Measurements from ENCODE around the gene ATP2C2.
"Not testable (repeated sequence)": the region's sequence is repeated elsewhere in the genome, so short reads cannot be mapped to it uniquely, and the experiment has no call there.

The ATP2C2 gene

DNA sequence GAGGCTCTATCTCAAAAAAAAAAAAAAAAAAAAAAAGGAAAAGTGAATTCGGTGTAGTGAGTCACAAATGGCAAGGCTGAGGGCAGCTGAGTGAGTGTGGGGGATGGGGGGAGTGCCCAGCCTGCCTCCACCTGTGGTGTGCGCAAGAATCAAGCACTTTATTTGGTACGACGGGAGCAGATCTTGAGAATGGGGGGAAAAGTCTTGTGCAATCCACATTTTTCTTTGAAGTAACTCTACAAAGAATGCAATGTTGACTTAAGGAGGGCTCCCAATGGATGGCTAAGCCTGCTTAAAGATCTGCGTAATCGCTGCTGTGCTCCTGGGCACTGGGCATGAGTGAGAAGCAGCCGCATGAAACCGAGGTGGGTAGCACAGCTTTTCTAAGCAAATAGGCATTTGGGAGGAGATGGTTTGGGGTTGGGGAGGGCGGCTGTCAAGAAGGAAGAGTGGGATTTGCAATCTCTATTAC, 28.2 kb downstream of the ATP2C2 start:
- no peak for DNase-seq (ENCODE audit: low read depth in 2 of 2)

DNA sequence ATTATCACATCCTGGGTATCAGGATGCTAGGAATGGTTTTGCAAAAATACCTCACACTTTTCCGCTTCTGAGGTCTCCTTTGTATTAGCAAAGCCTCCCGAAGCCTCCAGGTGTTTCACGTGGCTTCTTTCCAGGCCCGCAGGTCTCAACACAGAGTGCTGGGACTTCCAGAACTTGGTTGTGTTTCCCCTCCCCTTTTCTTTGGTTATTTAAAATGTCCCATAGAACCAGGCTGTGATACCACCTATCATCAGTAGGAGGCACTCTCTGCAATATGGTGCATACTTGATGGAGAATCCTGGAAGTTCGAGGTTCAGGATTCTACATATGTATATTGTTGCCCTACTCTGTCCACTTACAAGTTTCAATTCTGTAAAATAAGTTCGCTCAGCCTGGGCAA, 28.8 kb downstream of the ATP2C2 start:
- DNase-seq (ENCODE audit: low read depth in 2 of 2) = no peak

DNA sequence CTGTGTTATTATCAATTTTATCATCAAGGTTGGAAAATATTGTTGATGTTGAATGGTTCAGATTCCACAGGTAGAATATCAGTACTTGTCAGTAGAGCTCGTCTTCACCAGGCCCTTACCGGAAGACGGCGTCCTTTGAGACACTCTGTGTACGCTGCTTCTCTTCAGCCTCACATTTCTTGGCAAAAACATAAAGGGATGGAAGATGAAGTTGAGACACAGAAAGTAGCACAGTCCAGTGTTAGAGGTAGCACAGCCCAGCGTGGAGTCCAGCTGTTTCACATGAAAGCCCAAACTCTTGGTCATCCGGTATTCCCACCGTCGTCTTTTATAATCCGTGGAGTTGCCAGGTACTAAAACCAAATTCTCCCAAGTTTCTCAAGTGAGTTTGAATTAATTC, 30.4 kb downstream of the ATP2C2 start:
- no peak for DNase-seq (ENCODE audit: low read depth in 2 of 2)

DNA sequence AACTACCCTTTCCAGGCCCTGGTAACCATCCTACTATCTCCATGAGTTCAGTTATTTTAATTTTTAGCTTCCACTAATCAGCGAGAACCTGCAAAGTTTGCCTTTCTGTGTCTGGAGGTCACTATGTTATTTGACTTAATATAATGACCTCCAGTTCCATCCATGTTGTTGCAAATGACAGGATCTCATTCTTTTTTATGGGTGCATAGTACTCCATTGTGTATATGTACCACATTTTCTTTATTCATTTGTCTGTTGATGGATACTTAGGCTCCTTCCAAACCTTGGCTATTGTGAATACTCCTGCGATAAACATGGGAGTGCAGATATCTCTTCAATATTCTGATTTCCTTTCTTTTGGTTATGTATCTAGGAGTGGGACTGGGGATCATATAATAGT, 31.6 kb downstream of the ATP2C2 start:
- not testable (repeated sequence) for DNase-seq (ENCODE audit: low read depth in 2 of 2)

DNA sequence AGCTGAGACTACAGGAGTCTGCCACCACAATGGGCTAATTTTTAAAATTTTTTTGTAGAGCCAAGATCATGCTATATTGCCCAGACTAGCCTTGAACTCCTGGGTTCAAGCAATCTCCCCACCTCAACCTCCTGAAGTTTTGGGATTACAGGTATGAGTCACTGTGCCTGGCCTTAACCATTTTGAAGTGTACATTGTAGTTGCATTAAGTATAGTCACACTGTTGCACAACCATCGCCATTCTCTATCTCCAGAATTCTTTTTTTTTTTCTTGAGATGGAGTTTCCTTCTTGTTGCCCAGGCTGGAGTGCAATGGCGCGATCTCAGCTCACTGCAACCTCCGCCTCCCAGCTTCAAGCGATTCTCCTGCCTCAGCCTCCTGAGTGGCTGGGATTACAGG, 35.1 kb downstream of the ATP2C2 start:
- DNase-seq (ENCODE audit: low read depth in 2 of 2) = not testable (repeated sequence)

DNA sequence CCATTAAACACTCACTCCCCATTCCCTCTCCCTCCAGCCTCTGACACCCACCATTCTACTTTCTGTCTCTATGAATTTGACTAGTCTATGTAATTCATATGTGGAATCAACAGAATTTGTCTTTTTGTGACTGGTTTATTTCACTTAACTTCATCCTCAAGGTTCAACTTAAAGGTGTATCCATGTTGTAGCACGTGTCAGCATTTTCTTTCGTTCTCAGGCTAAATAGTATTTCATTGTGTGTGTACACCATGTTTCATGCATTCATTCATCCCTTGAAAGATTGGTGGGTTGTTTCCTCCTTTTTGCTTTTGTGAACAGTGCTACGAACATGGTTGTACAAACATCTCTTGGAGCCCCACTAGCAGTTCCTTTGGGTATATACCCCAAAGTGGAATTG, 36.0 kb downstream of the ATP2C2 start:
- DNase-seq (ENCODE audit: low read depth in 2 of 2) = no peak

DNA sequence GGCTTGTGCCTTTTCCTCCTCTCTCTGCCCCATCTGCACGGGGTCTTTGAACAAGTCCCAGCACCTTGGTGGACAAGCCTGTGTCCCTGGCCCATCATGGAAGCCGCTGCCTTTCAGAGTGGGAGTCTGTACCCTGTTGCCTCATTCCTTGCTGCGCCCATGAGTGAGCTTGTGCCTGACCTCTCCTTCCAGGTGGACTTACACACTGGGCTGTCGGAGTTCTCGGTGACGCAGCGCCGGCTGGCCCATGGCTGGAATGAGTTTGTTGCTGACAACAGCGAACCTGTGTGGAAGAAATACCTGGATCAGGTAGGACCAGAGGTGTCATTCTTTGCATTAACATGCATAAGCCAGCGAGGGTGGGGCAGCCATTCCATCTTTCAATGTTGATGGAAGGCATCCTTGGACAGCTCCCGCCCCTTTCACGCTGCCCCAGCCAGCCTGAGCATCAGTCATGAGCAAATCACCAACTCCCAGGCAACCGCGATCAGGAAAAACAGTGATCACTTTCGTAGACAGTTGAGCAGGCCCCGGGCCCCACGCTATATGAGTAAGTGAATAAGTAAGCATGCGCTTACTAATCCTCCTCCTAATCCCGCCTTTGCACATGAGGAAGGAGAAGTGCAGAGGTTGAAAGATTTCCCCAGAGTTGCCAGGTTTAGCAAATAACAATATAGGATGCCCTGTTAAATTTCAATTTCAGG, 36.8 kb downstream of the ATP2C2 start:
- no peak for DNase-seq (ENCODE audit: low read depth in 2 of 2)

DNA sequence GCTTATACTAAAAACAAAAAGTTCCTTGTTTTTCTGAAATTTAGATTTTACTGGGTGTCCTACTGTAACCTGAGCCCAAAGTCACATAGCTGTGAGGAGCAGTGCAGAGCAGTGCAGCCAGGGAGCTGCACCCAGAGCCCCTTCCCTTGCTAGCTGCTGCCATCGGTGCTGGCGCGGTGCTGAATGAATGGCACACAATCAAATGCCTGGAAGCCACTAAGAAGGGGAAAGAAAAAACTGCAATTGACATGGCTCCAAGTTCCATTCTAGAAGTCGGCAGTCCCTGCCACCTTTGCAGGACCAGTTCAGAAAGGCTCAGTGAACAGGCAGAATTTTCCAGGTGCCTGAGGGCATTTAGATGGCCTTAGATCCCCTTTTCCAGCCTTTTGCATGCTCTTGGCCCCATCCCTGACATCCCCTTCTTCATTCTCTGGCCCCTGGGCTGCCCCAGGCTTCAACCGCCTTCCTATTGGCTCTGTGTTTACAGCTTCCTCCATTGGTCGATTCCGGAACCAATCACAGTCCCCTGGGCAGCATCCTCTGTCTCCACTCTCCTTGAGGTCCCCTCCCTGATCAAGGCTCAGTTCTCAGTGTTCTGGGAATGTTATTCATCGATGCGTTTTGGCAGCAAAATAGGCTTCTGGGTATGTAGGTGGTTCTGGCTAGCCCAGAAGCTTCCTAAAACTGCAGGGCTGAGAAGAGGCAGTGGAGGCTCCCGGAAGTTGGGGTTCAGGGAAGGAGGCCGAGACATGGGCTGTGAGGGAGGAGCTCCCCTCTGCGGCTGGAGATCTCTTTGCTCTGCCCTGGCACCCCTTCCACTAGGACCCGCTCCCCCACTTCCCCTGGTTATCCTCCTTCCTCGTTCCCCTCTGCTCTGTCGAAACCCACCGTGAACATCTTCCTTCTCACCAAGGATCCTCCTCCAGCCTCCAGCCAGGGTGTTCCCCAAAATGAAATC, 37.9 kb downstream of the ATP2C2 start:
- no peak for DNase-seq (ENCODE audit: low read depth in 2 of 2)

DNA sequence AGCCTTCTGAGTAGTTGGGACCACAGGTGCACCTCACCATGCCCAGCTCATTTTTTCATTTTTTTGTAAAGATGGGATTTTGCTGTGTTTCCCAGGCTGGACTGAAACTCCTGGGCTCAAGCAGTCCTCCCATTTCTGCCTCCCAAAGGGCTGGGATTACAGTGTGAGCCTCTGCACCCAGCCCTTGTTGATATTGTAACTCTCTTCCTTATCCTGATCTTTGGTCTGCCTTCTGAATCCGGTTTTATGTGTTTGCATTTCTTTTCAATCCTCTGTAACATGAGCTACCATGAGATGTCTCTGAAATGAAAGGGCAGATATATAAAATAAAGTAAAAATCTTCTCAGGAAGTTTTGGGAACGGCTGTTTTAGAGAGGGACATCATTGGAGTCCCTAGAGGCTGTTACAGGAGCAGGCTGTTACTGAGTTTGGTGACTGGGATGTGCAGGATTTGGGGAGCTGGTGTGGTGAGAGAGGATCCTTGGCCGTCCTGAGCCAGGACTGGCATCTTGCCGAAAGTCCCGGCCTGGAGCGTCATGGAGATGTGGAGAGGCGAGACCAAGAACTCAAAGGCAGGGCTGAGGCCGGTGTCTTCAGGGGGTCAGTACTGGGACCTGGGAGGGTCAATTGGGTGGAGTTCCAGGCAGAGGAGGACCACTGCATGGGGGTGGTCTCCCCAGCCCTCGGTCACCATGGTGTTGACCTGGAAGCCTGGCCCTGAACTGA, 39.4 kb downstream of the ATP2C2 start:
- DNase-seq (ENCODE audit: low read depth in 2 of 2) = no peak

DNA sequence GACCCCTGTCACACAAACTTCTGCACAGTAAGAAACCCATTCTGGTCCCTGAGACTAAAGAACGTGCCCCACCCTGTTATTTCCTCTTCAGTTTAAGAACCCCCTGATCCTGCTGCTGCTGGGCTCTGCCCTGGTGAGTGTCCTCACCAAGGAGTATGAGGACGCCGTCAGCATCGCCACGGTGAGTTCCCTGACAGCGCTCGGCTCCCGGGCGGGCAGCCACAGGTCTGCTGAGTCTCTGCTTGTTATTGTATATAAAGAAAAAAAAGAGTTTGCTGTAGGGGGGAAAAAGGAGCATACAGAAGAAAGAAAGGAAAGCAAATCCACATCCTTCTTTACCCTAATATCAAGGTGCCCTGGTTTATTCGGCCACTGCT, 40.0 kb downstream of the ATP2C2 start:
- no peak for DNase-seq (ENCODE audit: low read depth in 2 of 2)

DNA sequence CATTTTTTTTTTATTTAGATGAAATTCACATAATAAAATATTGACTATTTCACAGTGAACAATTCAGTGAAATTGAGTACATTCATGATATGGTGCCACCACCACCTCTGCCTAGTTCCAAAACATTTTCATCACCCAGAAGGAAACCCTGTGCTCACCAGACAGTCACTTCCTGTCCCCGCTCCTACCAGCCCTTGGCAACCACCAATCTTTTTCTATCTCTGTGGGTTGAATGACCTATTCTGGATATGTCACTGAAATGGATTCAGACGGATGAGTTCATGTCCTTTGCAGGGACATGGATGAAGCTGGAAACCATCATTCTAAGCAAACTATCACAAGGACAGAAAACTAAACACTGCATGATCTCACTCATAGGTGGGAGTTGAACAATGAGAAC, 40.5 kb downstream of the ATP2C2 start:
- no peak for DNase-seq (ENCODE audit: low read depth in 2 of 2)

DNA sequence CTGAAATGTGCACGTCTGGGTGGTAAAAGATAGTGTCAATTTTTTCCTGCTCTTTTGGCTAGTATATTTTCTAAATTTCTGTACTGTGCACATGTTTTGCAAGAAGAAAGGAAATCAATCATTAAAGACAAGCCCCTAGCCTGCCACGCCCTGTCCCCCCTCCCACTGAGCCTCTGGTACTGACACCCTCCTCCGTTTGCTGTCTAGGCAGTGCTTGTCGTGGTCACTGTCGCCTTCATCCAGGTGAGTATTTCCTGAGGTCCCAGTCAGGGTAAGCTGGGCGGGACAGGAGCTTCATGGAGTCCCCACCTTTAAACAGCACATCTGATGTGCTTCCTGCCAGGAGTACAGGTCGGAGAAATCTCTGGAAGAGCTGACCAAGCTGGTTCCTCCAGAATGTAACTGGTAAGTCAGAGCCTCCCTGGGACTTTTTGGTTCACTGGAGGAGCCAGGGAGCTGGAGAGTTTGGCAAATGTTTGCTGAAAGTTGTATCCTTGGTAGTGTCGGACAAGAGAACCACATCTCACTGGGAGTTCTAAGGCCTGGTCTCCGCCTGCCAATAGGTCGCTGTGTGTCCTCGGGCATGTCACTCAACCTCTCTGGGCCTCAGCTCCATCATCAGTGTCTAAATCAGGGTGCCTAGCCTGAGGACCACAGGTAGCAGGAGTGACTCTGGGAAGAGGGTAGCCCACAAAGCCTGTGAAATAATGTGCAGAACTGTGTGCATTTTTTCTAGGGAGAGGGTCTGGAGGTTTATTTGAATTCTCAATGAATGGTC, 42.2 kb downstream of the ATP2C2 start:
- DNase-seq (ENCODE audit: low read depth in 2 of 2) = no peak

DNA sequence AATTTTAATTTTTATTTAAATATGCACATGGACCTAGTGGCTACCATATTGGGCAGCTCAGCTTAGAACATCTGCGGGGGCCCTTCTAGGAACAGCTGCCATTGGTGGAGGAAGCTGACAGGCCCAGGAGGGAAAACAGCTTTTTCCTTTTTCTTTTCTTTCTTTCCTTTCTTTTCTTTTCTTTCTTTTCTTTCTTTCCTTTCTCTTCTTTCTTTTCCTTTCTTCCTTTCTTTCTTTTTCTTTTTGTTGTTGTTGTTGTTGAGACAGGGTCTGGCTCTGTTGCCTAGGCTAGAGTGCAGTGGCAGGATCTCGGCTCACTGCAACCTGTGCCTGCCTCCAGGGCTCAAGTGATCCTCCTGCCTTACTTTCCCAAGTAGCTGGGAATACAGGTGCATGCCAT, 43.4 kb downstream of the ATP2C2 start:
- no peak for DNase-seq (ENCODE audit: low read depth in 2 of 2)

DNA sequence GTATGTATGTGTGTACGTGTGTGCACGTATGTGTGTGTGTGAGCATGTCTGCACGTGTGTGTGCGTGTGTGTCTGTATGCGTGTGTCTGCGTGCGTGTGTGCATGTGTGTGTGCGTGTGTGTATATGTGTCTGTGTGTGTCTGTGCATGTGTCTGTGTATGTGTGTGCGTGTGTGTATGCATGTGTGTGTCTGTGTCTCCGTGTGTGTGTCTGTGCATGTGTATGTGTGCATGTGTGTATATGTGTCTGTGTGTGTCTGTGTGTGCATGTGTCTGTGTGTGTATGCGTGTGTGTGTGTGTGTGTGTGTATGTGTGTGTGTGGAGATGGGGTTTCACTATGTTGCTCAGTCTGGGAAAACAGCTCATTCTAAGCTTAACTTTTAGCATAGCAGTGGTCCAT, 43.9 kb downstream of the ATP2C2 start:
- no peak for DNase-seq (ENCODE audit: low read depth in 2 of 2)

DNA sequence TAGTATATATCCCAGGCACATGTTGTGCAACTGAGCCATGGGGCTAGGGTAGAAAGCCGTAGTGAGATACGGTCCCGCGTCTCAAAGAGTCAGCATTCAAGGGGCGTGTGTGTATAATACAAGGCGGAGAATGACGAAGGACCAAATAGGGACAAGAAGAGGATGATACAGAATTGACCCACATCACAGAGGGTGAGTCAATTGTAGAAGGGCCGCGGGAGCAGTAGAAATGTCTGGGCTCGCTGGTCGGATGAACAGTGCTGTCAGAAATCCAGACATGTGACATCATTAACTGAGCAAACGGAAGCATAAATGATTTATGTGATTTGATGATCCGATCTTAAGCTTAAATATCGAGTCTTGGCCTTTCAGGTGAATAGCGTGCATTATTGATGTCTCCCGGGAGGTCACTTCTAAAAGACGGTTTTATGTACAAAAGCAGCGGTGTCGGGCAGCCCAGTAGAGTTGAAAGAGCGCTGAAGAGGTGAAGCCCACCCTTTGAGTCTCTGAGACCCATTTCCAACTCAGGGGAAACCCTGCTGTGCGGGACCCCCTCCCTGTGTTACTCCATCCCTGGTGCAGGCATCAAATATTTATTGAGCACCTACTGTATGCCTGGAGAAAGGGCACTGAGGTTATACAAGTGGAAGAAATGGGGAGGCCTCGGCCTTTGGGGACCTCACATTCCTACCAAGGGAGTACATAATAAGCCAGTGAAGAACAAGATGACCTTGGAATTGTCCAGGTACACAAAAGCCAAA, 45.1 kb downstream of the ATP2C2 start:
- no peak for DNase-seq (ENCODE audit: low read depth in 2 of 2)

DNA sequence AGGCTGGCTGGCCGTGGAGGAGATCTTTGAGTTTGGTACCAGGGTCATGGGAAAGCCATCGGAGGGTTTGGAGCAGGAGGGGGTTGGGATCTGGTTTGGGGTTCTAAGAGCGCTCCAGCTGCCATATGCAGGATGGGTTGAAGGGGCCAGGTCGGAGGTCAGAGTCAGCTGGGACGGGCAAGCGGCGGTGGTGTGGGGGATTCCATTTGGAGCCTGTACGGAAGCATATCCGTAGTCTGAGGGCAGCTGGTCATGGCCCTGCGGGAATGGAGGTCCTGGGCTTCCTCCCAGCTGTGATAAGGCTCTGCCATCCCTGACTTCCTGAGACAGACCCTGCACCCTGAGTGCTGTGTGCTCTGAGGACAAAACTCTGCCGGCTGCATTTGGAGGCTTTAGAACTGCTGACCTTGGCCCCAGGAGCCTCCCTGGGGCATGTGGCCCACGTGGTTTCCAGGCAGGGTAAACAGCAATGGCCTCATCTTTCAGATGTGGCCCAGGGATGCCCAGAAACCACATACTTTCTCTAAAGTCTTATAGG, 46.5 kb downstream of the ATP2C2 start:
- DNase-seq (ENCODE audit: low read depth in 2 of 2) = no peak

DNA sequence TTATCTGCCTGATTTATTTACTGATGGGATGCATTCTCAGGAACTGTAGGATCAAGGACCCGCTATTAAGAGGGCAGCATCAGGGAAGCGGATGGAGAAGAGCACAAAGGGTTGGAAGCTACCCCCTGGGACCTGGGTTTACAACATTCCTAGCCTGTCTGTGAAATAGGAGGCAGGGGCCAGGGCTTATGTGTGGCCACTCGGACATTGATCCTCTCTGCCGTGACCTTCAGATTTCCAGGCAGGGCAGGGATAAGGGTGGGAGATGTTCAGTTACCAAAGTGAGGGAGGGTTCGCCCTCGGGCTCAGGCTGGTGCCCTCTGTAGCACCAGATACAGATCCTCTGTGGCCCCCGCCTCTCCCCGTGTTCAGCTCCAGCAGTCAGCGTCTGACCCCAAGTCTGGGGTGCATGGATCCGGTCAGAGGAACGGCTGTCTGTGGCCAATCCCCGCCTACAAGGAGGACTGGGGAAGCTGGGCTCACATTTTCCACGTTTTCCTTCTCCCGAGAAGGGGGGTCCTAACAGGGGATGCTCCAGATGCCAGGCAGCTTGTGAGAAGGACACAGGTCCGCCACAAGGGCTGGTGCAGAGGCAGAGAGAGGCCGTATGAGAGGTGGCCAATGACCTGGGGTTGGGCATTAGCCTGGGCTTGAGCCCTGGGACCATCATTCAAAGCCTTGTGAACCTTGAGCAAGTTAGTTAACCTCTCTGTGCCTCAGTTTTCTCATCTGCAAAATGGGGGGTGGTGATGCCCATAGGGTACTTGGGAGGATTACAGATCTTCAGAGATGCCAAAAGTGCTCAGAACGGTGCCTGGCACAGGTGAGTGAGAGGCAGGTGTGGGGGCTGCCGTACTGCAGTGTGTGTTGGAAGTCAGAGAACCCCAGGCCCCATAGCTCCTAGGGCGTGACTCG, 48.3 kb downstream of the ATP2C2 start:
- no peak for DNase-seq (ENCODE audit: low read depth in 2 of 2)

DNA sequence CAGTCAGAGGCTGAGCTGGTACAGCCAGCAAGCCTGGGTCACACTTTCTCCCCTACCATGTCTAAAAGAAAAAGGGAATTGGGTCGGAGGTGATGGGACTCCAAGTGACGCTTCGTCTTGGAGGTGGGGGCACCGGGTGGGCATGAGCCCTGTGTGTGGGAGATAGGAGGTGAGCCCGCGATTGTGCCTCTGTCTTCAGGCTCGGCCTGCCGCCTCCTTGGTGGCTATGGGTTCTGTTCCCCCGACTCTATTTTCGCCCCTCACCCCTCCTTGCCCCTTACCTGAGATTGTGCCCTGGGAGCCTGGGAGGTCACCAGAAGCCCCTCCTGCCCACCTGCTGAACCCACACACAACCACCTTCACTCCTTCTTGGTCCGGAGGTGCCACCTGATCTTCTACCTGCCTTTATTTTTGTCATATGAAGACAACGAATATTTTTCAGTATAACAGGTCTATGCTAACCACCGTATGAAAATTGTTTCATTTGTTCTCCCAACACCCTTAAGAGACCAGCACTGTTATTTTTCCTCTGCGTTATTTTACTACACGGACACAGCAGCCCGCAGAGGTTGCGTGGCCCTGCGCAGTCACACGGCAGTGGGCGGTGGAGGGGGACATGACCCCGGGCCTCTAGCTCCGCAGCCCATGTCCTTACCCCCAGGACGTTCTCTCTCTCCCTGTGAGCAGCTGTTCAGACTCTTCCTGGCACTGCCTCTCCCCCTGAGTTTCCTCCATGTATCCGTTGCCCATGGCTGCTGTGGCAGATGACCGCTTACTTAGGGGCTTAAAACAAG, 49.9 kb downstream of the ATP2C2 start:
- DNase-seq (ENCODE audit: low read depth in 2 of 2) = no peak

DNA sequence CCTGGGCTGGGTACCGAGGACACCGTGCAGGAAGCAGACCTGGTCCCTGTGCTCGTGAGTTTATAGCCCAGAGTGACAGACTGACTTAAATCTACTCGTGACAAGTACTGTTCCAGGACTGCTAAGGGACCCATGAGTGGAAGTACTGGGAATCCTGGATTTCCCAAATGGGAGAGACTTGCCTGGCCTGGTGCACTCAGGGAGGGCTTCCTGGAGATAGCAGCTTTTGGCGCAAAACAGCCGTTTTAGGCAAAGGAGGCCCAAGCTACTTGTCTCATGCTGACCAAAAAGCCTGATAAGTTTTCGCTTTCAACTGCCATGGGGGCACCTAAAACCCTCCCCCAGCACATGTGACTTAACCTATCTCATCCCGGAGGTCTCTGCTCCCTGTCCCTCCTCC, 51.4 kb downstream of the ATP2C2 start:
- DNase-seq (ENCODE audit: low read depth in 2 of 2) = no peak

All from stimulated activated CD8-positive, alpha-beta memory T cell treated with anti-CD3 and anti-CD28 coated beads, Interleukin-2, amount 100 ng/mL, for 1 hour (primary cell).